Psoas muscle (tissue), 8 donors: ENCODE results near the gene MAGI1. TPM values are rescaled to one million over a fixed set of nuclear protein-coding genes. Genes with fewer than 3 reads are reported as not detected.
A peak's percentile ranks its signal among the peaks of the same experiment; 100 is the strongest.

Experiments used
- ATAC-seq, 4 donors: fragments of 200-7000 bp; cut with Tn5 transposase; one replicate each; pipeline ENCODE4 v1.9.1; 2020; ENCODE audit warnings: moderate library complexity in 3 of 4, mild to moderate bottlenecking in 2 of 4
- DNase-seq, 2 donors: peaks; one replicate each; pipeline ENCODE4 v3.0.0-alpha.2; 2020
- H3K27ac ChIP-seq: fragments of 200-600 bp; one replicate; pipeline ENCODE4 v1.8.0; 2022
- H3K27me3 ChIP-seq, 3 donors: fragments of 200-600 bp in 1 of 3; one replicate each; pipeline versions ENCODE4 v1.6.1 to v1.8.0; 2013 to 2022; ENCODE audit warnings: low read length in 2 of 3, mild to moderate bottlenecking in 2 of 3, moderate library complexity in 1 of 3; ENCODE audit not compliant: insufficient read depth in 3 of 3
- H3K36me3 ChIP-seq, 2 donors: fragments of 200-600 bp in 1 of 2; one replicate each; pipeline versions ENCODE4 v1.6.1 to v1.8.0; 2013 to 2022; ENCODE audit warnings: low read depth in 1 of 2, mild to moderate bottlenecking in 1 of 2, moderate library complexity in 1 of 2; ENCODE audit not compliant: insufficient read depth in 1 of 2
- H3K4me1 ChIP-seq: fragments of 200-600 bp; one replicate; pipeline ENCODE4 v1.8.0; 2022
- H3K4me3 ChIP-seq: fragments of 200-600 bp; one replicate; pipeline ENCODE4 v1.8.0; 2022; ENCODE audit warnings: mild to moderate bottlenecking
- H3K9me3 ChIP-seq: fragments of 200-600 bp; one replicate; pipeline ENCODE4 v1.8.0; 2022
- WGBS, 3 donors: extraction: QIAGEN DNeasy Blood & Tissue Kit; methylation state at CpG; one replicate each; pipeline versions ENCODE4 v1.1.6 to v1.1.7; 2013; 5-methylcytosine and 5-hydroxymethylcytosine counted together
- intact Hi-C, 2 donors: fragments of 100-400 bp; cut with DNase I; formaldehyde crosslinking; loops; one replicate each; pipeline versions ENCODE4 v1.11.0 to v1.14.2; 2022
- polyA plus RNA-seq, 3 donors: library from polyadenylated mRNA; stranded (reverse); fragments of 200-250 nt; gene quantifications; one replicate each; pipeline ENCODE4 v1.2.3, GENCODE V29; 2013
- total RNA-seq, 4 donors: library from RNA; stranded (reverse); fragmentation: NEBNext Ultra II Directional in 2 of 4; extraction: Animal tissue kit (Norgen Biotek cat#: 25700) in 2 of 4; gene quantifications; one replicate each; pipeline versions ENCODE4 v1.2.1 to v1.2.4, GENCODE V29; 2021 to 2023
- TF ChIP-seq, protein P1 (sequence below): fragments of 200-600 bp; IDR thresholded peaks from one replicate; pipeline ENCODE4 v1.8.0; 2022; ENCODE audit warnings: antibody characterized with exemption
- donor health status: healthy with polysubstance abuse.
- donor health status: DM: no; HTN: no; CAD: no; lungs with moderate emphysema.
- donor health status: Bipolar disorder and iron deficiency.
- donor health status: healthy.
- donor health status: DM: yes; HTN: yes; CAD: no.
- donor health status: DM: no; HTN: no; CAD: no.
- donor health status: DM: no; HTN: no; CAD: no.
- donor health status: DM: yes; HTN: yes; CAD: no.

MAGI1 gene
- total and polyA plus RNA-seq, 7 donors: 4.5 to 8.1 (median 6.3) TPM

DNA sequence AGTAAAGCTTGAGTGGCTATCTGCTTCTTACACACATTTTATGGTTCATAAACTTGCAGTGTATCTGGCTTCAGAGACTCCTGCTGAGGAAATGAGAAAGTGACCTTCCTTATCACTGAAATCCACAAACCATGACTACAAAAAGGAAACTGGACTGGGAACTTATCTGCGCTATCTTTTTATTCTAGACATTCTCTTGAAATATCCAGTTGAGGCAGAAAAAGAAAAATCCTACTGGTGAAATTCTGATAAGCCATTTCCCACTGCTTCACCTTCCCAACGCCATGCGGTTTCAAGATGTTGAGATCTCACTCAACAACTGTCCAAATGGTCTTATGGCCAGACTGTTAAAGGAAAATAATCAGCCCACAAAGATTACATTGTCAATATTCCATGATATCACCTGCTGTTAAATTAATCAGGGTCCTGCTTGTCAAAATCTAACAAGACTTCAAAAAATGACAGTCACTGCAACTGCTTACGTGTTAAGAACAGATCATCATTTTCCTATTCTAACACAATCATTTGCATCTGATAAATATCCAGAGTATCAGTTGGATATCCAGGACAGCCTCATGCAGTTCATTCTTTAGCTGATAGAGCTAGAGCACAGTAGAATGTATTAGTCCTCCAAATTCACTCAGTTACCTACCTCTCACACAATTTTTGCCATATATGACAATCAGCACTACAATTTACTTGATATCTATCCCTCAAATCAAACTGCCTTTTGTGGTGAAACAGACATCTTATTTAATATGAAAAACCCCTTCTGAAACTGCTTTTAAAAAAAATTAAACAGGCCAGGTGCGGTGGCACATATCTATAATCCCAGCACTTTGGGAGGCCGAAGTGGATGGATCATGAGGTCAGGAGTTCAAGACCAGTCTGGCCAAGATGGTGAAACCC is 538.1 kb downstream of the MAGI1 start:
- no peak overlapping the region for H3K4me3 ChIP-seq
- no peak overlapping the region for H3K27ac ChIP-seq
- no peaks in the 10 kb centered on the region for H3K27me3 ChIP-seq
- DNase-seq: no peak
- intact Hi-C loops: no loop called here
- no peaks in the 10 kb centered on the region for H3K36me3 ChIP-seq
- no peaks in the 10 kb centered on the region for H3K4me1 ChIP-seq
- H3K9me3 ChIP-seq: no peaks in the 10 kb centered on the region
- 92 to 94% (median 93%) methylated on average over 6 of the region's 6 CpGs for WGBS, 3 donors
- no peak for ATAC-seq
- TF ChIP-seq, protein P1, sequence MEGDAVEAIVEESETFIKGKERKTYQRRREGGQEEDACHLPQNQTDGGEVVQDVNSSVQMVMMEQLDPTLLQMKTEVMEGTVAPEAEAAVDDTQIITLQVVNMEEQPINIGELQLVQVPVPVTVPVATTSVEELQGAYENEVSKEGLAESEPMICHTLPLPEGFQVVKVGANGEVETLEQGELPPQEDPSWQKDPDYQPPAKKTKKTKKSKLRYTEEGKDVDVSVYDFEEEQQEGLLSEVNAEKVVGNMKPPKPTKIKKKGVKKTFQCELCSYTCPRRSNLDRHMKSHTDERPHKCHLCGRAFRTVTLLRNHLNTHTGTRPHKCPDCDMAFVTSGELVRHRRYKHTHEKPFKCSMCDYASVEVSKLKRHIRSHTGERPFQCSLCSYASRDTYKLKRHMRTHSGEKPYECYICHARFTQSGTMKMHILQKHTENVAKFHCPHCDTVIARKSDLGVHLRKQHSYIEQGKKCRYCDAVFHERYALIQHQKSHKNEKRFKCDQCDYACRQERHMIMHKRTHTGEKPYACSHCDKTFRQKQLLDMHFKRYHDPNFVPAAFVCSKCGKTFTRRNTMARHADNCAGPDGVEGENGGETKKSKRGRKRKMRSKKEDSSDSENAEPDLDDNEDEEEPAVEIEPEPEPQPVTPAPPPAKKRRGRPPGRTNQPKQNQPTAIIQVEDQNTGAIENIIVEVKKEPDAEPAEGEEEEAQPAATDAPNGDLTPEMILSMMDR: no peak

DNA sequence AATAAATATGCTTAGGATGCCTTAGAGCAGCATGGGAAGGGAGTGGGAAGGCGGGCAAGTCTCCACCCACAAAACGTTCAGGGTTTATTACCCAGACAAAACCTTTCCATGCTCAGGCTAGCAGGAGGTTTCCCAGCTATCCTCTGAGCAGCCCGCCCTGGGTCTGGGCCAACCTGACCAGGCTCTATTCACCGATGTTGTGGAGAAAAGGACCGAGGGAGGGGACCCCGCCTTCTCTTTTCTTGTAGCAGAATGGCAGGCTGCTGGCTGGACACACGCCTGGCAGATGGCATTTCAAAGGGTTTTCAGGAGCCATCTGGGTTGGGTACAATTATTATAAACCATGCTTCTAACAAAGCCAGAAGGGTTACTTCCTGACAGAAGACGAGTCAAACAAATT is 540.9 kb downstream of the MAGI1 start:
- TF ChIP-seq, protein P1: no peak
- H3K27ac ChIP-seq: no peak overlapping the region

DNA sequence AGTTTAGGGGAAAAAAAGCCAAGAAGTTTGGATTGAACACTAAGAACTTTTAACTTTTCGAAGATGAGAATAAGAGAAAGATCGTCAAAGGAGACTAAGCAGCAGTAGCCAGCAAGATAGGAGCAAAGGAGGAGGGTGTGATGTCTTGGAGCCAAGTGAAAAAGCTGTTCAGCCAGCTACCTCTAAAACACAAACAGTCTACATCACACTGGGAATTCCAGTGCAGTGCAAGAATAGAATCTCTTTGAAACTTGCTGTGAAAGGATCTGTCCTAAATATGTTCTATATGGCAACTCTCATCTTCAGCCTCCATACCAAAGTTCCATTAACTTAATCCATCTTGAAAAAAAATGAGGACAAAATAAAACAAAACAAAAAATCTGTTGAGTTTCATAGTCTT is 541.5 kb downstream of the MAGI1 start:
- Histone ChIP-seq H3K4me3 (no peak overlapping the region), H3K36me3 (no peaks in the 10 kb centered on the region), H3K9me3 (no peaks in the 10 kb centered on the region), H3K27me3 (no peaks in the 10 kb centered on the region), H3K4me1 (peaks cover 20% of the 10 kb centered on the region), H3K27ac (no peak overlapping the region)
- DNase-seq (no peak), ATAC-seq (no peak)
- intact Hi-C loops: no loop called here
- WGBS, 3 donors: 77 to 80% (median 78%) methylated on average over 2 of the region's 2 CpGs
- TF ChIP-seq, protein P1: no peak

More for the DNA sequence above, 540.9 kb downstream of the MAGI1 start:
- peaks cover 20% of the 10 kb centered on the region for H3K4me1 ChIP-seq
- intact Hi-C loops: no loop called here
- no peak overlapping the region for H3K4me3 ChIP-seq
- H3K27me3 ChIP-seq: no peaks in the 10 kb centered on the region
- ATAC-seq (no peak), DNase-seq (no peak)
- H3K36me3 ChIP-seq: no peaks in the 10 kb centered on the region
- 47 to 73% (median 61%) methylated on average over 8 of the region's 8 CpGs for WGBS, 3 donors
- no peaks in the 10 kb centered on the region for H3K9me3 ChIP-seq

DNA sequence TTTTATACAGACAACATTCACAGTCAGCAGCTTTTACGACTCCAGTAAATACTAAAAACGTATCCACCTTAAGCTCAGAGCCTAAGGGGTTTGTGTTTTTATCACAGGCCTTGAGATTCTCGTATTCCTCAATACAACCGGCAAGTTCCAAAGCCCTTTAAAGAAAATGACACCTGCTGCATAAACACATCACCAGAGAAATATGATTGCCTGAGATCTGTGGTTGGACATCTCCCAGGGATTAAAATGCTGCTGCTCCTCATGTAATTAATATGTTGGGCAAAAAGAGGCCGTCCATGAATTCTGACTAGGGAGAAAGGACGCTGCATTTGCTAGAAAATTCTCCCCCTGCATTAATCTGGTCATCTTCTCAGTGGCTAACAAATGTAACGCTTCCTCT is 544.8 kb downstream of the MAGI1 start:
- Histone ChIP-seq H3K27ac (peak overlapping the region; percentile 12), H3K4me1 (peaks cover 24% of the 10 kb centered on the region), H3K36me3 (no peaks in the 10 kb centered on the region), H3K9me3 (no peaks in the 10 kb centered on the region), H3K27me3 (no peaks in the 10 kb centered on the region), H3K4me3 (no peak overlapping the region)
- intact Hi-C loops: no loop called here
- ATAC-seq (peak in 2 of 4 donors; percentile 58 to 67), DNase-seq (no peak)
- WGBS, 3 donors: 38 to 48% (median 40%) methylated on average over 7 of the region's 7 CpGs
- TF ChIP-seq, protein P1: no peak
